GM21360 (cell line): ENCODE measurements around the gene PRPF4.
A peak's percentile ranks its signal among the peaks of the same experiment; 100 is the strongest.

Experiments
- ATAC-seq: cut with Tn5 transposase; IDR thresholded peaks from one replicate; pipeline ENCODE4 v1.9.1; 2021; ENCODE audit warnings: mild to moderate bottlenecking, moderate library complexity; ENCODE audit not compliant: unreplicated experiment

PRPF4 gene

GRCh38 chr9:113310538-113310937 lies 35.1 kb downstream of the PRPF4 start:
- ATAC-seq = no peak

GRCh38 chr9:113311961-113312360 lies 36.5 kb downstream of the PRPF4 start:
- ATAC-seq = no peak

GRCh38 chr9:113313261-113313660 lies 37.8 kb downstream of the PRPF4 start:
- no peak for ATAC-seq

GRCh38 chr9:113315231-113315630 lies 39.8 kb downstream of the PRPF4 start:
- ATAC-seq = no peak

- ATAC-seq = no peak
These were observed 40.6 kb downstream of the PRPF4 start for GRCh38 chr9:113316030-113316429.

- ATAC-seq = no peak
These were observed 42.3 kb downstream of the PRPF4 start for GRCh38 chr9:113317777-113318176.

GRCh38 chr9:113319054-113319453 lies 43.6 kb downstream of the PRPF4 start:
- ATAC-seq = no peak

GRCh38 chr9:113320051-113320450 lies 44.6 kb downstream of the PRPF4 start:
- no peak for ATAC-seq

- ATAC-seq = no peak
These were observed 47.2 kb downstream of the PRPF4 start for GRCh38 chr9:113322671-113323070.

- ATAC-seq = no peak
These were observed 50.8 kb downstream of the PRPF4 start for GRCh38 chr9:113326230-113326629.

- ATAC-seq = no peak
These were observed 52.8 kb downstream of the PRPF4 start for GRCh38 chr9:113328045-113328782.

GRCh38 chr9:113331780-113332179 lies 56.3 kb downstream of the PRPF4 start:
- no peak for ATAC-seq

- no peak for ATAC-seq
These were observed 62.3 kb downstream of the PRPF4 start for GRCh38 chr9:113337714-113338113.

GRCh38 chr9:113340011-113340699 lies 64.7 kb downstream of the PRPF4 start, which contains the start of gene WDR31:
WDR31 (minus strand) TSS chr9:113340275; CDS start chr9:113332022, 8,253 bp downstream.
- peak; percentile 95 for ATAC-seq

GRCh38 chr9:113341712-113342410 lies 66.4 kb downstream of the PRPF4 start:
- no peak for ATAC-seq
